ENCODE data around the gene IFT43. TPM values are rescaled to one million over a fixed set of nuclear protein-coding genes. Genes with fewer than 3 reads are reported as not detected.

Gene IFT43
- total RNA-seq, 1 experiment from 2014 or later, result 17.5 TPM

DNA sequence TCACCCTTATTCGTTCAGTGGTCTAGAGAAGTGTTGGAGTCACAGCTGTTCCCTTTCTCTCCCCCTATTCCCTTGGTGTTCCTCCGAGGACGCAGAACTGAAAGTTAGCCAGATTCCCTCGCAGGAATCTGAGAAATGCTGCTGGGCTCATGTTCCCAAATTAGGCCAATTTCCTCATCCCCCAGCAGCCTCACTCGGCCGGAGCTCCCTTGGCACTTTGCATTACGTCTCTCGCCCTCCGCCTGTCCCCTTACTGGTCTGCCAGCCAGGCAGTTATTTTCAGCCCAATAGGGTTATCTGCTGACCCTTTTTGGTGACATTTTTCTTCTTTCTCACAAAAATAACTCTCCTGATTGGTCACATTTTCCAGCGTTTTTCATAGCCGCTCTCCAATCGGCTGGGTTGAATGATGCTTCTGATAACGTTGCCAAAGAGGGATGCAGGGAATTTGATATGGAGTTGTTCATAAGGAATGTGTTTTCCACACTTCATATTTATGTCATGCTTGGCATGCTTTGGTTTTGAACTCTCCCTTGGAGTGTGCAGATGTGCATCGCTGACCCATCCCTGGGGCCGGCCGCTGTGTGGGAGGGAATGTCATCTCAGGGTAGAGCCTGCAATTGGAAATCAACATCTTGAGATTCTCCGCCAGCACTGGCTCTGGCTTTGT is 9.9 kb downstream of the IFT43 start:
- peaks cover 5% of the 10 kb centered on the region for H3K36me3 Mint-ChIP-seq
- TF ChIP-seq, protein P1, sequence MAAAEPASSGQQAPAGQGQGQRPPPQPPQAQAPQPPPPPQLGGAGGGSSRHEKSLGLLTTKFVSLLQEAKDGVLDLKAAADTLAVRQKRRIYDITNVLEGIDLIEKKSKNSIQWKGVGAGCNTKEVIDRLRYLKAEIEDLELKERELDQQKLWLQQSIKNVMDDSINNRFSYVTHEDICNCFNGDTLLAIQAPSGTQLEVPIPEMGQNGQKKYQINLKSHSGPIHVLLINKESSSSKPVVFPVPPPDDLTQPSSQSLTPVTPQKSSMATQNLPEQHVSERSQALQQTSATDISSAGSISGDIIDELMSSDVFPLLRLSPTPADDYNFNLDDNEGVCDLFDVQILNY (CRISPR knock-in tag; IDR thresholded peaks at IDR 0.05), result no peak
- H3K27me3 Mint-ChIP-seq (ENCODE audit: low read depth), result no peaks in the 10 kb centered on the region
- no peak overlapping the region for H3K27ac Mint-ChIP-seq
- CTCF ChIA-PET, result interaction anchor here (1.1 to 1.5 kb wide), 2 partner anchors 13 to 16 kb away, joined by 3 to 4 read pairs; no protein-coding TSS in a partner anchor
- H3K9me3 Mint-ChIP-seq, result no peaks in the 10 kb centered on the region
- H3K4me3 Mint-ChIP-seq, result no peak overlapping the region
- H3K4me1 Mint-ChIP-seq, result no peaks in the 10 kb centered on the region
- ATAC-seq, result no peak
- no peak for DNase-seq (ENCODE audit: low spot score)
- POLR2A ChIA-PET, result no interaction called here

DNA sequence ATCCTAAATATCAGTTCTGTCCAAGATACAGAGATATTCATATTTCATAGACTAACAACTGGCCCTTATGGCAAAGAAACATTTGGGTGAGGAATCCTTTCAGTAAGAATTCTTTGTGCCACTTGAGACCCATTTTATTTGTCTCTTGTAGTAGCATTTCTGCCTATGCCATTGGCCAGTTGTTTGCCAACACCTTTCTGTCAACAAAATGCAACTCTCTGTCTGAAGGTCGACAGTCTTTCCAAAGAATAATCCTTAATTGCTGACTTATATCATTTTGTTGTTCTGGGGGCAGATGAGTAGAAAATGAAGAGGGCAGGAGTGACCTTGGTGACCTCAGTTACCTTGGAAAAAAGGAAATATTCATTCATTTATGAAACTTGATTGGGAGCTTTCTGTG is 10.9 kb downstream of the IFT43 start:
- DNase-seq (ENCODE audit: low spot score), result no peak
- no peak overlapping the region for H3K27ac Mint-ChIP-seq
- ChIA-PET CTCF (no interaction called here), POLR2A (no interaction called here)
- H3K27me3 Mint-ChIP-seq (ENCODE audit: low read depth), result no peaks in the 10 kb centered on the region
- no peaks in the 10 kb centered on the region for H3K9me3 Mint-ChIP-seq
- H3K4me3 Mint-ChIP-seq, result no peak overlapping the region
- ATAC-seq, result no peak
- no peak for TF ChIP-seq KAT7 (CRISPR knock-in tag; IDR thresholded peaks at IDR 0.05; ENCODE audit: borderline replicate concordance)
- no peak for TF ChIP-seq HMGXB4 (CRISPR knock-in tag; IDR thresholded peaks at IDR 0.05)
- TF ChIP-seq, protein P2, sequence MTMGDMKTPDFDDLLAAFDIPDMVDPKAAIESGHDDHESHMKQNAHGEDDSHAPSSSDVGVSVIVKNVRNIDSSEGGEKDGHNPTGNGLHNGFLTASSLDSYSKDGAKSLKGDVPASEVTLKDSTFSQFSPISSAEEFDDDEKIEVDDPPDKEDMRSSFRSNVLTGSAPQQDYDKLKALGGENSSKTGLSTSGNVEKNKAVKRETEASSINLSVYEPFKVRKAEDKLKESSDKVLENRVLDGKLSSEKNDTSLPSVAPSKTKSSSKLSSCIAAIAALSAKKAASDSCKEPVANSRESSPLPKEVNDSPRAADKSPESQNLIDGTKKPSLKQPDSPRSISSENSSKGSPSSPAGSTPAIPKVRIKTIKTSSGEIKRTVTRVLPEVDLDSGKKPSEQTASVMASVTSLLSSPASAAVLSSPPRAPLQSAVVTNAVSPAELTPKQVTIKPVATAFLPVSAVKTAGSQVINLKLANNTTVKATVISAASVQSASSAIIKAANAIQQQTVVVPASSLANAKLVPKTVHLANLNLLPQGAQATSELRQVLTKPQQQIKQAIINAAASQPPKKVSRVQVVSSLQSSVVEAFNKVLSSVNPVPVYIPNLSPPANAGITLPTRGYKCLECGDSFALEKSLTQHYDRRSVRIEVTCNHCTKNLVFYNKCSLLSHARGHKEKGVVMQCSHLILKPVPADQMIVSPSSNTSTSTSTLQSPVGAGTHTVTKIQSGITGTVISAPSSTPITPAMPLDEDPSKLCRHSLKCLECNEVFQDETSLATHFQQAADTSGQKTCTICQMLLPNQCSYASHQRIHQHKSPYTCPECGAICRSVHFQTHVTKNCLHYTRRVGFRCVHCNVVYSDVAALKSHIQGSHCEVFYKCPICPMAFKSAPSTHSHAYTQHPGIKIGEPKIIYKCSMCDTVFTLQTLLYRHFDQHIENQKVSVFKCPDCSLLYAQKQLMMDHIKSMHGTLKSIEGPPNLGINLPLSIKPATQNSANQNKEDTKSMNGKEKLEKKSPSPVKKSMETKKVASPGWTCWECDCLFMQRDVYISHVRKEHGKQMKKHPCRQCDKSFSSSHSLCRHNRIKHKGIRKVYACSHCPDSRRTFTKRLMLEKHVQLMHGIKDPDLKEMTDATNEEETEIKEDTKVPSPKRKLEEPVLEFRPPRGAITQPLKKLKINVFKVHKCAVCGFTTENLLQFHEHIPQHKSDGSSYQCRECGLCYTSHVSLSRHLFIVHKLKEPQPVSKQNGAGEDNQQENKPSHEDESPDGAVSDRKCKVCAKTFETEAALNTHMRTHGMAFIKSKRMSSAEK (CRISPR knock-in tag; IDR thresholded peaks at IDR 0.05; ENCODE audit: borderline replicate concordance), result no peak
- no peak for TF ChIP-seq ZNF232 (CRISPR knock-in tag; IDR thresholded peaks at IDR 0.05)
- TF ChIP-seq NR3C1 (CRISPR knock-in tag; conservative IDR thresholded peaks at IDR 0.05; ENCODE audit: low read depth), result no peak
- TF ChIP-seq, protein P1 (CRISPR knock-in tag; IDR thresholded peaks at IDR 0.05), result no peak
- TF ChIP-seq ATF6 (CRISPR knock-in tag; IDR thresholded peaks at IDR 0.05), result no peak
- TF ChIP-seq, protein P3, sequence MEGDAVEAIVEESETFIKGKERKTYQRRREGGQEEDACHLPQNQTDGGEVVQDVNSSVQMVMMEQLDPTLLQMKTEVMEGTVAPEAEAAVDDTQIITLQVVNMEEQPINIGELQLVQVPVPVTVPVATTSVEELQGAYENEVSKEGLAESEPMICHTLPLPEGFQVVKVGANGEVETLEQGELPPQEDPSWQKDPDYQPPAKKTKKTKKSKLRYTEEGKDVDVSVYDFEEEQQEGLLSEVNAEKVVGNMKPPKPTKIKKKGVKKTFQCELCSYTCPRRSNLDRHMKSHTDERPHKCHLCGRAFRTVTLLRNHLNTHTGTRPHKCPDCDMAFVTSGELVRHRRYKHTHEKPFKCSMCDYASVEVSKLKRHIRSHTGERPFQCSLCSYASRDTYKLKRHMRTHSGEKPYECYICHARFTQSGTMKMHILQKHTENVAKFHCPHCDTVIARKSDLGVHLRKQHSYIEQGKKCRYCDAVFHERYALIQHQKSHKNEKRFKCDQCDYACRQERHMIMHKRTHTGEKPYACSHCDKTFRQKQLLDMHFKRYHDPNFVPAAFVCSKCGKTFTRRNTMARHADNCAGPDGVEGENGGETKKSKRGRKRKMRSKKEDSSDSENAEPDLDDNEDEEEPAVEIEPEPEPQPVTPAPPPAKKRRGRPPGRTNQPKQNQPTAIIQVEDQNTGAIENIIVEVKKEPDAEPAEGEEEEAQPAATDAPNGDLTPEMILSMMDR (IDR thresholded peaks at IDR 0.05), result no peak
- TF ChIP-seq IRF2 (CRISPR knock-in tag; IDR thresholded peaks at IDR 0.05; ENCODE audit: borderline replicate concordance, low read depth), result no peak
- TF ChIP-seq, protein P4, sequence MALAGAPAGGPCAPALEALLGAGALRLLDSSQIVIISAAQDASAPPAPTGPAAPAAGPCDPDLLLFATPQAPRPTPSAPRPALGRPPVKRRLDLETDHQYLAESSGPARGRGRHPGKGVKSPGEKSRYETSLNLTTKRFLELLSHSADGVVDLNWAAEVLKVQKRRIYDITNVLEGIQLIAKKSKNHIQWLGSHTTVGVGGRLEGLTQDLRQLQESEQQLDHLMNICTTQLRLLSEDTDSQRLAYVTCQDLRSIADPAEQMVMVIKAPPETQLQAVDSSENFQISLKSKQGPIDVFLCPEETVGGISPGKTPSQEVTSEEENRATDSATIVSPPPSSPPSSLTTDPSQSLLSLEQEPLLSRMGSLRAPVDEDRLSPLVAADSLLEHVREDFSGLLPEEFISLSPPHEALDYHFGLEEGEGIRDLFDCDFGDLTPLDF (CRISPR knock-in tag; IDR thresholded peaks at IDR 0.05), result no peak
- no peak for TF ChIP-seq JAZF1 (CRISPR knock-in tag; IDR thresholded peaks at IDR 0.05)
- no peak for TF ChIP-seq ZBTB21 (CRISPR knock-in tag; IDR thresholded peaks at IDR 0.05; ENCODE audit: borderline replicate concordance)
- TF ChIP-seq, protein P5, sequence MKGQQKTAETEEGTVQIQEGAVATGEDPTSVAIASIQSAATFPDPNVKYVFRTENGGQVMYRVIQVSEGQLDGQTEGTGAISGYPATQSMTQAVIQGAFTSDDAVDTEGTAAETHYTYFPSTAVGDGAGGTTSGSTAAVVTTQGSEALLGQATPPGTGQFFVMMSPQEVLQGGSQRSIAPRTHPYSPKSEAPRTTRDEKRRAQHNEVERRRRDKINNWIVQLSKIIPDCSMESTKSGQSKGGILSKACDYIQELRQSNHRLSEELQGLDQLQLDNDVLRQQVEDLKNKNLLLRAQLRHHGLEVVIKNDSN (CRISPR knock-in tag; IDR thresholded peaks at IDR 0.05), result no peak
- no peak for TF ChIP-seq NFE2L1 (CRISPR knock-in tag; IDR thresholded peaks at IDR 0.05)
- TF ChIP-seq RORB (CRISPR knock-in tag; IDR thresholded peaks at IDR 0.05), result no peak
- no peaks in the 10 kb centered on the region for H3K4me1 Mint-ChIP-seq
- H3K36me3 Mint-ChIP-seq, result peaks cover 14% of the 10 kb centered on the region
